H7 (cell line): Measurements from ENCODE around the gene PSMD1. TPM values are rescaled to one million over a fixed set of nuclear protein-coding genes. Genes with fewer than 3 reads are reported as not detected.

ENCODE experiments used
- DNase-seq: peaks from one replicate; pipeline ENCODE4 v3.0.0; 2012
- H3K27me3 ChIP-seq: 2 replicates; pipeline ENCODE4 v1.6.0; 2011; ENCODE audit warnings: mild to moderate bottlenecking, low read length; ENCODE audit not compliant: control insufficient read depth, insufficient read depth
- H3K36me3 ChIP-seq: replicated peaks from 2 replicates; pipeline ENCODE4 v1.5.1; 2011; ENCODE audit warnings: low read length; ENCODE audit not compliant: control insufficient read depth, insufficient read depth
- H3K4me3 ChIP-seq: 2 replicates; pipeline ENCODE4 v1.5.1; 2011; ENCODE audit warnings: low read depth, mild to moderate bottlenecking, control low read depth, low read length, moderate library complexity; ENCODE audit not compliant: insufficient read depth
- total RNA-seq: library from RNA; depleted of rRNA; stranded (reverse); fragments of >200 nt; shearing (Covaris generic); gene quantifications from 2 replicates; pipeline ENCODE4 v1.2.3, GENCODE V29; 2014

The PSMD1 gene
- total RNA-seq, 1 experiment from 2014 or later = 154 TPM

DNA sequence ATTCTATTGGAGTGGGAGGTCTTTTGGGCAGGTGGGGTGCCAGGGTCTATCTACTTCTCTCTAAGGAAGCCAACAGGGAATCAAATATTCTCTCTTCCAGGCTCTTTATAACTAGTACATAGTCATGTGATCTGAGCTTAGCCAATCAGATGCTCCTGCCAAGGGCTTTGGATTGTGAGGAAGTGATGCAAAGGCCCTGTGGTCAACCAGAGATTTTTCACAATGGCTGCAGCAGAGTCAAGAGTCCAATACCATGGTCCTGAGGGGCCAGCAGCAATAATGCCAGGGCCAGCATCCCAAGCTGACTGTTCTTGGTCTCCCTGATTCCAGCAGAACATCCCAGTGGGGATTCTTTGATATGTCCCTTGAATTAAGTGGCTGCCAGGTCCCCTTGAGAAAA, 27.8 kb upstream of the PSMD1 start:
- Histone ChIP-seq H3K36me3 (no peaks in the 10 kb centered on the region), H3K27me3 (no peaks in the 10 kb centered on the region; the same call in 1 of the 2 replicates), H3K4me3 (no peak overlapping the region)
- no peak for DNase-seq

- DNase-seq = no peak
- H3K36me3 ChIP-seq = no peaks in the 10 kb centered on the region
- no peak overlapping the region for H3K4me3 ChIP-seq
- peaks cover 2% of the 10 kb centered on the region for H3K27me3 ChIP-seq
These were observed 27.1 kb upstream of the PSMD1 start for GRCh38 chr2:231029563-231029962.

- no peak for DNase-seq
- Histone ChIP-seq H3K4me3 (no peak overlapping the region), H3K27me3 (peaks cover 6% of the 10 kb centered on the region), H3K36me3 (no peaks in the 10 kb centered on the region)
These were observed 25.9 kb upstream of the PSMD1 start for GRCh38 chr2:231030725-231031124.

DNA sequence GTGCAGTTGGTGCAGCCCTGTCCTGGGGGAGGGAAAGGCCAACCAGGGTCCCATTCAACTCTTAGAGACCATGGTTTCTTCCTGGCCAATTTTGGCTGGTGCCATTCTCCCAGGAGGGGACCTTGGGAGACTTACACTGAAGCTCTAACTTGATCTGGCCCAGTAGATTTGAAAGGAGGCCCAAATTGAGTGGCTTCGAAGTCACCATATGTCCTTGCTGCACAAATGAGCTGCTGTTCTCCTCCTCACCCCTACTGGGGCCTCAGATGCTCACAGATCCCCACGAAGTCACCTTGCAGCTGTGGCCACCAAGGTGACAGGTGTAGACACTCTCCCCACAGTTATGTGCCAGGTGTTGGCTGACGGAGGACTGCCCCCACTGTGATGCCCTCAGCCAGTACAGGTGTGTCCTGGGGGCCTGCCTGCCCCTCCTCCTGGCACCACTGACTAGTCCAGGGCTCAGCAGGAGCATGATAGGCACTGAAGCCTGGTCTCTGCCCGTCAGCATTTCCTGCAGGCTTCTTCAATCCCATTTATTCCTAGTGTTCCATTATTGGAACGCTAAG, 24.0 kb upstream of the PSMD1 start:
- Histone ChIP-seq H3K4me3 (no peak overlapping the region), H3K27me3 (peaks cover 25% of the 10 kb centered on the region), H3K36me3 (no peaks in the 10 kb centered on the region)
- no peak for DNase-seq

GRCh38 chr2:231033147-231034132, 23.2 kb upstream of the PSMD1 start:
- DNase-seq = no peak
- Histone ChIP-seq H3K36me3 (no peaks in the 10 kb centered on the region), H3K4me3 (no peak overlapping the region), H3K27me3 (peaks cover 30% of the 10 kb centered on the region)

- DNase-seq = no peak
- H3K36me3 ChIP-seq = no peaks in the 10 kb centered on the region
- no peak overlapping the region for H3K4me3 ChIP-seq
- H3K27me3 ChIP-seq = peaks cover 39% of the 10 kb centered on the region
These were observed 22.3 kb upstream of the PSMD1 start for GRCh38 chr2:231034291-231034882.

DNA sequence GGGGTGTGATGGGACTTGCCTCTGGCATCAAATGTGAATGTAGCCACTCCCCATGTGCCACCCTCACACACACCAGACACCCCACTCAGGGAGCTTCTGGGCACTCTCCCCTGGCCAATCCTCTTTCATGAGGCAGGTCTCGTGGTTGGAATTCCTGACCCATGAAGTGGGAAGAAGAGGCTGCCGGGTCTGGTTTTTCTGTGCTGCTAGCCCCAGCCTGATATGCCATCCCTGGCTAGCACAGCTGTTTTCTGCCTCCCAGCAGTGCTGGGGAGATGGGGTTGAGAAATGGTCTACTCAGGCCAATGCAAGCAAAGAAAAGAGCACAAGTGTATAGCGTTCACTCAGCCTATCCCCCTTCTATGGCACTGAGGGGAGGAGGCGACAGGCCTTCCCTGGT, 20.5 kb upstream of the PSMD1 start:
- Histone ChIP-seq H3K27me3 (peaks cover 44% of the 10 kb centered on the region), H3K36me3 (no peaks in the 10 kb centered on the region), H3K4me3 (no peak overlapping the region)
- DNase-seq = no peak

DNA sequence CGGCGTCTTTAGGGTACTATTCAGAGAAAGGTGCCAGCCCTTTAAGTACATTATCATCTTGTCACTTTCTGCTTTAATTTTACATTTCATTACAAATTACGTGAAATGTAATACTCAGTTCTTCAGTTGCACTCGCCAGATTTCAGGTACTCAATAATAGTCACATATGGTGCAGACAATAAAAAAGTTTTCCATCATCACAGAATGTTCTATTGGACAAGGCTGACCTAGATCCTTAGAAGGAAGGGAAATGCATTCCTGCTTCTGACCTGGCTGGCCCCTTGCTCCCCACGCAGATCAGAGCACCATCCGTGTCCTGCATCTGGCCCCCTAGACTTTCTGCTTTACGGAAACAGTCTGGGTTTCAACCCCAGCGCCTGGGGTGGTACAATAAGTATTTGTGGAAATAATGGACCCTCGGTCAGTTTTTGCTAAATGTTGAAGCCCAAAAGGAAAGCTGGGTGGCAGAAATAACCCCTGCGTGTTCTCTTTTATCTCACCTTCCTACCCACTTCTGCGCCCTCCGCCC, 20.0 kb upstream of the PSMD1 start:
- H3K27me3 ChIP-seq = peaks cover 45% of the 10 kb centered on the region
- H3K4me3 ChIP-seq = no peak overlapping the region
- DNase-seq = no peak
- H3K36me3 ChIP-seq = no peaks in the 10 kb centered on the region

- H3K27me3 ChIP-seq = peaks cover 45% of the 10 kb centered on the region
- no peaks in the 10 kb centered on the region for H3K36me3 ChIP-seq
- DNase-seq = peak; percentile 90
- peak within 1 kb of the TSS; percentile 51 for H3K4me3 ChIP-seq
These were observed 19.4 kb upstream of the PSMD1 start, which contains the start of gene C2orf72 for GRCh38 chr2:231037202-231037730. C2orf72 (plus strand) TSS chr2:231037523; CDS start chr2:231037566, 43 bp downstream.

GRCh38 chr2:231037731-231038482, 18.8 kb upstream of the PSMD1 start:
- Histone ChIP-seq H3K4me3 (peak overlapping the region; percentile 51), H3K36me3 (no peaks in the 10 kb centered on the region), H3K27me3 (peaks cover 45% of the 10 kb centered on the region)
- peak; percentile 88 for DNase-seq

DNA sequence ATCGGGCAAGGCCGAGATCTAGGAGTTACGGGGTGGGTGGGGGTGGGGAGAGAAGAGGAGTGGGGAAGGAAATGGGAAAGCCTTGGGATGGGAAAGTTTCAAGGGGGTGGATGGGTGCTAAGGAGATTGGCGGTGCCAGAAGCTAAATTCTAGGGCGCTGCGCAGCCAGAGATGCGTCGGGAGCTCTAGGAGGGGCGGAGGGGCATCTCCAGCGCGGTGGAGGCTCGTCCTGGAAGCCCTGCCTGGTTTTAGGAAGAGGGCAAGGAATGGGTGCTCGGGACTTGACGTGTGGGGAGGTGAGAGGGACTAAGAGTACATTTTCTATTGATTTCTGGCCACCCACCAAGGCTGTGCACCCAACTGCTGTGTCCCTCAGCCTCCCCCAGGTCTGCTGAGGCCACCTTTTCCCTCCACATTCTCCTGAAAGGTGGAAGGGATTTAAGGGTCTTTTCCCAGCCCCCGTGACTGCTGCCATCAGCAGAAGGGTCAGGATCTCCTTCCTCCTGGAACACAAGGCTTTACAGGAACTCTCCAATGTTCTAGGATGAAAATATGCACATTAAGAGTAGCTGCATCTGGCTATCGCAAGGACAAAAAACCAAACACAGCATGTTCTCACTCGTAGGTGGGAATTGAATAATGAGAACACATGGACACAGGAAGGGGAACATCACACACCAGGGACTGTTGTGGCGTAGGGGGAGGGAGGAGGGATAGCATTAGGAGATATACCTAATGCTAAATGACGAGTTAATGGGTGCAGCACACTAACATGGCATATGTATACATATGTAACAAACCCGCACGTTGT, 18.0 kb upstream of the PSMD1 start:
- H3K36me3 ChIP-seq = no peaks in the 10 kb centered on the region
- H3K27me3 ChIP-seq = peaks cover 45% of the 10 kb centered on the region
- H3K4me3 ChIP-seq = peak overlapping the region; percentile 51
- DNase-seq = peak; percentile 80

DNA sequence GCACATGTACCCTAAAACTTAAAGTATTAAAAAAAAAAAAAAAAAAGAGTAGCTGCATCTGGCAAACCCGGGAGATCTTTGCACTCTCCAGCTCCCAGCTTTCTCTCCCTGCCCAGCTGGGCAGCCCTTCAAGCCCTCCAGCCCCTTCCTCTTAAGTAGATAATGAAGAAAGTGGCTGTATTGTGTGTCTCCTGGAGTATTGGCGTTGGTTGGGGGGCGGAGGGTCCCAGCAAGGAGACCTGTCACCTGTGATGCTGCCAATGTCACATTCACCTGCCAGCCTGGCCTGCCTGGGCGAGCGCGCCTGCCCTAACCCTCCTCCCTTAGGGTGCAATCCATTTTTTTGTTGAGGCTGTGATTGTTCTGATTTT, 17.4 kb upstream of the PSMD1 start:
- DNase-seq = no peak
- Histone ChIP-seq H3K4me3 (no peak overlapping the region), H3K36me3 (no peaks in the 10 kb centered on the region), H3K27me3 (peaks cover 45% of the 10 kb centered on the region)

DNA sequence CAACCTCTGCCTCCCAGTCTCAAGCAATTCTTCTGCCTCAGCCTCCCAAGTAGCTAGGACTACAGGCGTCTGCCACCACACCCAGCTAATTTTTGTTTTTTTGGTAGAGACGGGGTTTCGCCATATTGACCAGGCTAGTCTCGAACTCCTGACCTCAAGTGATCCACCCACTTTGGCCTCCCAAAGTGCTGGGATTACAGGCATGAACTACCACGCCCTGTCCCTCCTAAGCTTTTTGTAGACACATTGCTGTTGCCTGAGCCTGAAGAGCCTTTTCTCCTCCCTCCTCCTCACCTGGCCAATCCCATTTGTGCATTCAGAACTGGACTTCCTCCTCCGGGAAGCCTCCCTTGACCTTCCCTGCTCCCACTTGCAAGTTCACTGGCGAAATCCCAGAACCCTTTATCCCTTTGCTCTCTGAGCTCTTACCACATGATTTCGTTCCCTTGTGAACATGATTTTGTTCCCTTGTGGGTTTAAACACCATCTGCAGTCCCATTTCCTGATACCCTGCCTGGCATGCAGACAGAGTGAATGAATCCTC, 16.8 kb upstream of the PSMD1 start:
- no peaks in the 10 kb centered on the region for H3K36me3 ChIP-seq
- peaks cover 42% of the 10 kb centered on the region for H3K27me3 ChIP-seq
- no peak for DNase-seq
- no peak overlapping the region for H3K4me3 ChIP-seq
